ENCODE measurements around the gene ZNF438.
"Not testable (repeated sequence)": the region's sequence is repeated elsewhere in the genome, so short reads cannot be mapped to it uniquely, and the experiment has no call there.

ZNF438 gene

DNA sequence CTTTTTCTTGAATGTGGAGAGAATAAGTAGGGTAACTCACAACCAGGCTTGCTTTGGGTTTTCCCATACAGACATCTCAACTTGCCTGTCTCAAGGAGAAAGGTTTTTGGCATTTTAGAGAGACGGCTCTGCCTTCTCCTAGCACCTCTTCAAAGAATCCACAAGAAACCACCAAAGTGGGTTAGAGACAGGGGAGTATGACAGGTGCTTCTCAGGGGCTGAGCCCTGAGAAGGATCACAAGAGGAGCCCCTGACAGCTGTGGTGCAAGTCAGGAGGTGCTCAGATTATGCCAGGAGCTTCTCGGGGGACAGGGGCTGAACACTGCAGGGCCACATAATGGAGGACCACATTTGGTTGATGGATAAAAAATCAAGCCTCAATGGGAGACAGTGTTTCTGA is 231.3 kb downstream of the ZNF438 start:
- H3K4me3 ChIP-seq (replicated peaks; ENCODE audit: insufficient read depth, low read length): no peak overlapping the region
- TF ChIP-seq REST (IDR thresholded peaks at IDR 0.05; ENCODE audit: insufficient replicate concordance, low read depth) (no peak), SPI1 (IDR thresholded peaks at IDR 0.05; ENCODE audit: borderline replicate concordance, low read depth) (no peak), POLR2AphosphoS5 (IDR thresholded peaks at IDR 0.05; ENCODE audit: low read depth) (no peak), GABPA (IDR thresholded peaks at IDR 0.05; ENCODE audit: low read depth) (no peak)
- TF ChIP-seq, protein P1, sequence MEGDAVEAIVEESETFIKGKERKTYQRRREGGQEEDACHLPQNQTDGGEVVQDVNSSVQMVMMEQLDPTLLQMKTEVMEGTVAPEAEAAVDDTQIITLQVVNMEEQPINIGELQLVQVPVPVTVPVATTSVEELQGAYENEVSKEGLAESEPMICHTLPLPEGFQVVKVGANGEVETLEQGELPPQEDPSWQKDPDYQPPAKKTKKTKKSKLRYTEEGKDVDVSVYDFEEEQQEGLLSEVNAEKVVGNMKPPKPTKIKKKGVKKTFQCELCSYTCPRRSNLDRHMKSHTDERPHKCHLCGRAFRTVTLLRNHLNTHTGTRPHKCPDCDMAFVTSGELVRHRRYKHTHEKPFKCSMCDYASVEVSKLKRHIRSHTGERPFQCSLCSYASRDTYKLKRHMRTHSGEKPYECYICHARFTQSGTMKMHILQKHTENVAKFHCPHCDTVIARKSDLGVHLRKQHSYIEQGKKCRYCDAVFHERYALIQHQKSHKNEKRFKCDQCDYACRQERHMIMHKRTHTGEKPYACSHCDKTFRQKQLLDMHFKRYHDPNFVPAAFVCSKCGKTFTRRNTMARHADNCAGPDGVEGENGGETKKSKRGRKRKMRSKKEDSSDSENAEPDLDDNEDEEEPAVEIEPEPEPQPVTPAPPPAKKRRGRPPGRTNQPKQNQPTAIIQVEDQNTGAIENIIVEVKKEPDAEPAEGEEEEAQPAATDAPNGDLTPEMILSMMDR (IDR thresholded peaks at IDR 0.05; ENCODE audit: insufficient read depth, low read length): no peak
- no peak overlapping the region for H3K27ac ChIP-seq (replicated peaks)
- H3K27me3 ChIP-seq (ENCODE audit: insufficient read depth, poor library complexity, severe bottlenecking): no peaks in the 10 kb centered on the region
- no peak for DNase-seq (ENCODE audit: low read depth in 1 of 2, low spot score in 1 of 2)

DNA sequence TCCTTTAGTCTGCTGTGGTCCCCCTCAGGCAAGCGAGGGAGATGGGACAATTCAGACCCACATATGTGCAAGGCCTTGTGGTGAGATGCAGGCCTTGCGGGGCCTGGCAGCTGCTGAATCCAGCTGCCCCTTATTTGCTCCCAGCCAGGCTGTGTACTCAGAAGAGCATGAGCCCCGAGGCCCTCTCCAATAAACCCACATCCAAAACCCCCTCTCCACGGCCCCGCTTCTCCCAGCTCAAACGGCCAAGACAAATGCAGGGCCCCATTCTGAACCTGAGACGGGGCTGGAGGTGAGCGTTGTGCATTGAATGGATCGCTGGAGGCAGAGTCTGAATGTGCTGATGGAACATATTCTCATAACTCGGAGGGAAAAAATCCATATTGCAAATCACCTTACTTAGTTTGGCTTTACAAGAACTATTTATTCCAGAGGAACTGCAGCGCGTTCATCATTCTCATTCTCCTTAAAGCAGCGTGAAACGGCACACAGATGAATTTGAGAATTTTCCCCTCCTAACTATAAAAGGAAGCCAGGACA is 232.9 kb downstream of the ZNF438 start:
- DNase-seq (ENCODE audit: low read depth in 1 of 2, low spot score in 1 of 2): no peak
- no peaks in the 10 kb centered on the region for H3K27me3 ChIP-seq (ENCODE audit: insufficient read depth, poor library complexity, severe bottlenecking)
- H3K4me3 ChIP-seq (replicated peaks; ENCODE audit: insufficient read depth, low read length): no peak overlapping the region
- H3K27ac ChIP-seq (replicated peaks): no peak overlapping the region
- TF ChIP-seq GABPA (IDR thresholded peaks at IDR 0.05; ENCODE audit: low read depth): no peak
- no peak for TF ChIP-seq POLR2AphosphoS5 (IDR thresholded peaks at IDR 0.05; ENCODE audit: low read depth)
- TF ChIP-seq SPI1 (IDR thresholded peaks at IDR 0.05; ENCODE audit: borderline replicate concordance, low read depth): no peak
- TF ChIP-seq, protein P1 (IDR thresholded peaks at IDR 0.05; ENCODE audit: insufficient read depth, low read length): no peak
- TF ChIP-seq REST (IDR thresholded peaks at IDR 0.05; ENCODE audit: insufficient replicate concordance, low read depth): no peak

GRCh38 chr10:30795024-30795423 is 236.6 kb downstream of the ZNF438 start:
- not testable (repeated sequence) for H3K4me3 ChIP-seq (replicated peaks; ENCODE audit: insufficient read depth, low read length); DNase-seq (ENCODE audit: low read depth in 1 of 2, low spot score in 1 of 2); H3K27me3 ChIP-seq (ENCODE audit: insufficient read depth, poor library complexity, severe bottlenecking); H3K27ac ChIP-seq (replicated peaks)
